Trophoblast cell (in vitro differentiated cells and primary cell): Measurements from ENCODE around the gene JARID2.
"Not testable (repeated sequence)": the region's sequence is repeated elsewhere in the genome, so short reads cannot be mapped to it uniquely, and the experiment has no call there.

ENCODE experiments used
- DNase-seq, 2 donors: peaks; one replicate each; pipeline ENCODE4 v3.0.0-alpha.2; 2016
- H2AFZ ChIP-seq: 2 replicates; pipeline ENCODE4 v1.6.1; 2013; ENCODE audit warnings: low read length, moderate library complexity, mild to moderate bottlenecking; ENCODE audit not compliant: insufficient read depth, poor library complexity
- H2AK5ac ChIP-seq: 2 replicates; pipeline ENCODE4 v1.6.1; 2013; ENCODE audit warnings: mild to moderate bottlenecking, low read length
- H2BK120ac ChIP-seq: 2 replicates; pipeline ENCODE4 v1.6.1; 2013; ENCODE audit warnings: low read length, mild to moderate bottlenecking, moderate library complexity; ENCODE audit not compliant: insufficient read depth, poor library complexity
- H2BK12ac ChIP-seq: 2 replicates; pipeline ENCODE4 v1.6.1; 2013; ENCODE audit warnings: mild to moderate bottlenecking, low read length, moderate library complexity
- H2BK5ac ChIP-seq: 2 replicates; pipeline ENCODE4 v1.6.1; 2013; ENCODE audit warnings: low read length, low read depth, moderate library complexity, mild to moderate bottlenecking; ENCODE audit not compliant: poor library complexity
- H3K14ac ChIP-seq: 2 replicates; pipeline ENCODE4 v1.6.1; 2013; ENCODE audit warnings: mild to moderate bottlenecking, low read length
- H3K18ac ChIP-seq: 2 replicates; pipeline ENCODE4 v1.6.1; 2013; ENCODE audit warnings: mild to moderate bottlenecking, low read length
- H3K23ac ChIP-seq: 2 replicates; pipeline ENCODE4 v1.6.1; 2013; ENCODE audit warnings: low read length
- H3K27ac ChIP-seq: 2 replicates; pipeline ENCODE4 v1.5.1; 2013; ENCODE audit warnings: low read depth, mild to moderate bottlenecking, inconsistent platforms, low read length, moderate library complexity
- H3K27me3 ChIP-seq: 2 replicates; pipeline ENCODE4 v1.6.1; 2013; ENCODE audit warnings: inconsistent platforms, mild to moderate bottlenecking, low read length, moderate library complexity; ENCODE audit not compliant: insufficient read depth
- H3K36me3 ChIP-seq, 2 experiments: 1 replicate in 1 of 2; 2 replicates in 1 of 2; pipeline ENCODE4 v1.6.1; 2013; ENCODE audit warnings: low read length in 2 of 2, mild to moderate bottlenecking in 2 of 2, moderate library complexity in 1 of 2; ENCODE audit not compliant: insufficient read depth in 2 of 2, control insufficient read depth in 1 of 2
- H3K4ac ChIP-seq: 2 replicates; pipeline ENCODE4 v1.6.1; 2013; ENCODE audit warnings: low read depth, mild to moderate bottlenecking, low read length, moderate library complexity
- H3K4me1 ChIP-seq, 2 experiments: 1 replicate in 1 of 2; 2 replicates in 1 of 2; pipeline ENCODE4 v1.6.1; 2013; ENCODE audit warnings: low read length in 2 of 2, mild to moderate bottlenecking in 2 of 2, moderate library complexity in 1 of 2; ENCODE audit not compliant: insufficient read depth in 2 of 2, control insufficient read depth in 1 of 2
- H3K4me2 ChIP-seq: 2 replicates; pipeline ENCODE4 v1.6.1; 2013; ENCODE audit warnings: inconsistent platforms, mild to moderate bottlenecking, low read length, moderate library complexity
- H3K4me3 ChIP-seq: 2 replicates; pipeline ENCODE4 v1.5.1; 2013; ENCODE audit warnings: mild to moderate bottlenecking, low read depth, low read length, inconsistent platforms
- H3K79me1 ChIP-seq: one replicate; pipeline ENCODE4 v1.6.1; 2013; ENCODE audit warnings: low read length
- H3K79me2 ChIP-seq: 2 replicates; pipeline ENCODE4 v1.6.1; 2013; ENCODE audit warnings: low read length, mild to moderate bottlenecking; ENCODE audit not compliant: control insufficient read depth, insufficient read depth, poor library complexity
- H3K9ac ChIP-seq: 2 replicates; pipeline ENCODE4 v1.6.1; 2013; ENCODE audit warnings: mild to moderate bottlenecking, low read length
- H3K9me3 ChIP-seq: 2 replicates; pipeline ENCODE4 v1.6.1; 2013; ENCODE audit warnings: low read depth, mild to moderate bottlenecking, control low read depth, inconsistent platforms, low read length; ENCODE audit not compliant: insufficient read depth
- H4K12ac ChIP-seq: 2 replicates; pipeline ENCODE4 v1.6.1; 2013; ENCODE audit warnings: low read depth, mild to moderate bottlenecking, low read length, moderate library complexity
- H4K8ac ChIP-seq: 2 replicates; pipeline ENCODE4 v1.6.1; 2013; ENCODE audit warnings: low read depth, mild to moderate bottlenecking, low read length, moderate library complexity
- H4K91ac ChIP-seq: one replicate; pipeline ENCODE4 v1.6.1; 2013; ENCODE audit warnings: low read depth, mild to moderate bottlenecking, low read length, moderate library complexity
- WGBS: extraction: QIAGEN DNeasy Blood & Tissue Kit; methylation state at CpG from one replicate; pipeline ENCODE4 v1.1.7; 2013; ENCODE audit warnings: missing lambda C conversion rate; ENCODE audit not compliant: insufficient read length, insufficient coverage; ENCODE audit errors: extremely low coverage; 5-methylcytosine and 5-hydroxymethylcytosine counted together

The JARID2 gene

DNA sequence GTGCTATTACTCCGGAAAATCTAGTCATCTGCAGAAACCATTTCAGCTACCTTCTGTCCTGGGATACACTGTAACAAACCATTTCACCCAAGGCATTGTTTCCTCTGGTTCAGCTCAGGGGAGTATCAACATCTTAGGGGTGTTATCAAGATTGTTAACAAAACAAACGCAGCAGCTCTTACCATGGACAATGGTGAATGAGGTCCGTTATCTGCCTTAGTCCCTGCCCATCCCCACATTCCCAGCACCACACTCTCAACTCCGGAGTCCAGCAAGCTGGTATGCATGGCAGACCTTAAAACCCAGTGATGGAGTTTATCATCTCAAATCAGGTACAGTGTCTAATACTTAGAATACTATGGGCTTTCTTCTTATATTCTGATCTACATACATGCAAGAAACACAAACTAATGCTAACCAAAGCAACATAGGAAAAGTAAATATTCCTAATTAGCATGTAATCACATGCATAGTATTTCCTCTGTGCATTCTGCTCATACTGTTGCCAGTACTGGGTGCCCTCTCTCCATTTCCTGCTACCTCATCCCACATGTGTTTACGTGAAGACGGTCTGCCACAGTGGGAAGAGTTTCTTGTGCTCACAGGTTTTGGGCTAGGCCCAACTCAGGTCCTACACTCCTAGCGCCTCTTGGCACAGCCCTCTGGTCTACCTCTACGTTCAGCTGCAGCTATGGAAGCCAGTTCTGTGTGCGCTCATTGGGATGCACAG lies 293.1 kb downstream of the JARID2 start:
- no peak overlapping the region for H4K8ac ChIP-seq
- H4K91ac ChIP-seq = no peak overlapping the region
- H2BK120ac ChIP-seq = no peak overlapping the region
- no peak for DNase-seq
- no peak overlapping the region for H3K4ac ChIP-seq
- H3K27me3 ChIP-seq = no peaks in the 10 kb centered on the region
- WGBS = no CpG with 5 or more reads among the region's 9 CpGs
- no peak overlapping the region for H3K18ac ChIP-seq
- H3K14ac ChIP-seq = no peak overlapping the region
- H3K79me2 ChIP-seq = no peaks in the 10 kb centered on the region
- no peaks in the 10 kb centered on the region for H3K4me1 ChIP-seq
- no peak overlapping the region for H3K9ac ChIP-seq
- H3K23ac ChIP-seq = no peak overlapping the region
- H2BK5ac ChIP-seq = no peak overlapping the region
- H3K9me3 ChIP-seq = peaks cover 3% of the 10 kb centered on the region
- H3K36me3 ChIP-seq = no peaks in the 10 kb centered on the region
- no peaks in the 10 kb centered on the region for H3K79me1 ChIP-seq
- H4K12ac ChIP-seq = no peak overlapping the region
- H3K4me2 ChIP-seq = no peak overlapping the region
- H3K27ac ChIP-seq = no peak overlapping the region
- no peak overlapping the region for H3K4me3 ChIP-seq
- no peak overlapping the region for H2AFZ ChIP-seq
- no peak overlapping the region for H2BK12ac ChIP-seq
- H2AK5ac ChIP-seq = no peak overlapping the region

DNA sequence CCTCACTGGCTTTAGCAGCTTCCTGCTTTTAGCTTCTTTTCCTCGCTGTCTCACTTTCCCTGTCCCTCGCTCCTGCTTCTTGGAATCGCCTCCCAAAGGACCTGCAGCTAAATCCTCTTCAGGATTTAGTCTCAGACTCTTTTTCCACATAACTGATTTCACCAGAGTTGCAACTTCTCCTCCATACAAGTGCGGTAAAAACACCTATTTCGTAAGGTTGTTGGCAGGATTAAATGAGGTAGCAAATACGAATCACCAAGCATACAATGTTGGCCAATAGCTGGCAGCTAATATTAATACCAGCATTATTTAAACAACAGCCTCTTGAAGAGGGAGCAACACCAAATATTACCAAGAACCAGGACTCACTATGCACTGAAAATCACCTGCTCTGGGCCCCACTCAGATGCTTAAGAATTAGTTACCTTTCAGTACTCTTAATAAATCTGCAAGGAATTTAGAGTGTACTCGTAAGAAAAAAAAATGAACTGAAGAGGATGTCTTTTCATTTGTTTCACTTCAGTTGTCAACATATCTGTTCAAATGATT lies 293.9 kb downstream of the JARID2 start:
- Histone ChIP-seq H3K36me3 (no peaks in the 10 kb centered on the region), H3K79me2 (no peaks in the 10 kb centered on the region), H2AFZ (no peak overlapping the region), H3K27ac (no peak overlapping the region), H3K4ac (no peak overlapping the region), H3K9ac (no peak overlapping the region), H3K9me3 (peaks cover 3% of the 10 kb centered on the region), H3K4me2 (no peak overlapping the region), H4K8ac (no peak overlapping the region), H2AK5ac (no peak overlapping the region), H3K4me3 (no peak overlapping the region), H2BK120ac (no peak overlapping the region), H4K91ac (no peak overlapping the region), H3K18ac (no peak overlapping the region), H2BK12ac (no peak overlapping the region), H3K79me1 (no peaks in the 10 kb centered on the region), H3K14ac (no peak overlapping the region), H3K23ac (no peak overlapping the region), H3K4me1 (no peaks in the 10 kb centered on the region), H4K12ac (no peak overlapping the region), H3K27me3 (no peaks in the 10 kb centered on the region), H2BK5ac (no peak overlapping the region)
- no peak for DNase-seq
- no CpG with 5 or more reads among the region's 7 CpGs for WGBS

DNA sequence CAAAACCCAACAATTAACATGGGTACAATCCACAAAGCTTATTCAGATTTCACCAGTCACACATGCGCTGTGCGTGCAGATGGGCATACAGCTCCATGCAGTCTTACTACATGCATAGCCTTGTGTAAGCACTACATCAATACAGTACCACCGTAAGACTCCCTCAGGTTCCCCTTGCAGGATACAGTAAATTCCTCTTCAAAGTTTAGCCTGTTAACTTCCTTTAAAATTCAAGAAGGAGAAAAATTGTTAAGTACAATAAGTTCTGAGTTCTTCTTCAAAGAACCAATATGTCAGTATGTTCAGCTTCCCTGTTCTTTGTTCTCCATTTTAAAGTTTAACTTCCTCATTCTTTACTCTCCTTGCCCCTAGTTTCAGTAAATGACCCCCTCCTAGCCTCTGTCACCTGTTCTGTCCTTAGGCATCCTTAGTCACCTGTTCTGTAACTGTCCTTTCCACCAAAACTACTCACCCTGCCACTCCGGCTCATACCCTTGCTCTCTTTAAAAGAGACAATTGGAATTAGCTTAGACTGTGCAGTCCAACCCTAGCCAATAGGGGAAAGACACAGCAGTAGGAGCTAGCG lies 297.6 kb downstream of the JARID2 start:
- H3K27me3 ChIP-seq, H3K9me3 ChIP-seq, H3K4me2 ChIP-seq, H3K4ac ChIP-seq, H4K91ac ChIP-seq, H4K12ac ChIP-seq, H2BK120ac ChIP-seq, H3K14ac ChIP-seq, H3K4me1 ChIP-seq, DNase-seq, H3K36me3 ChIP-seq, H4K8ac ChIP-seq, H2AFZ ChIP-seq, H2BK5ac ChIP-seq, H3K18ac ChIP-seq, H2AK5ac ChIP-seq, H3K79me2 ChIP-seq, H3K9ac ChIP-seq, H3K4me3 ChIP-seq, H3K79me1 ChIP-seq, H2BK12ac ChIP-seq, H3K23ac ChIP-seq, H3K27ac ChIP-seq: not testable (repeated sequence)
- no CpG with 5 or more reads among the region's 5 CpGs for WGBS

GRCh38 chr6:15544321-15544900 lies 298.5 kb downstream of the JARID2 start:
- Histone ChIP-seq H3K27me3 (no peaks in the 10 kb centered on the region), H3K79me1 (no peaks in the 10 kb centered on the region), H3K23ac (no peak overlapping the region), H3K4ac (no peak overlapping the region), H3K14ac (no peak overlapping the region), H4K12ac (no peak overlapping the region), H4K91ac (no peak overlapping the region), H2AK5ac (no peak overlapping the region), H3K9me3 (no peaks in the 10 kb centered on the region), H3K79me2 (peaks cover 2% of the 10 kb centered on the region), H3K36me3 (no peaks in the 10 kb centered on the region), H3K4me1 (peaks cover 0 to 2% of the 10 kb centered on the region in 2 experiments), H2AFZ (no peak overlapping the region), H2BK5ac (no peak overlapping the region), H2BK12ac (no peak overlapping the region), H3K18ac (no peak overlapping the region), H3K27ac (no peak overlapping the region), H3K9ac (no peak overlapping the region), H3K4me2 (no peak overlapping the region), H2BK120ac (no peak overlapping the region), H4K8ac (no peak overlapping the region), H3K4me3 (no peak overlapping the region)
- no CpG with 5 or more reads among the region's 4 CpGs for WGBS
- DNase-seq = peak; percentile 38 to 90
